ENCODE results near the gene CACNG6. TPM values are rescaled to one million over a fixed set of nuclear protein-coding genes. Genes with fewer than 3 reads are reported as not detected.

Gene CACNG6
- total RNA-seq, 3 donors from 2014 or later (not counting 1 experiment from before 2014, with no cell fraction given): 11.5 TPM; not detected in 2

DNA sequence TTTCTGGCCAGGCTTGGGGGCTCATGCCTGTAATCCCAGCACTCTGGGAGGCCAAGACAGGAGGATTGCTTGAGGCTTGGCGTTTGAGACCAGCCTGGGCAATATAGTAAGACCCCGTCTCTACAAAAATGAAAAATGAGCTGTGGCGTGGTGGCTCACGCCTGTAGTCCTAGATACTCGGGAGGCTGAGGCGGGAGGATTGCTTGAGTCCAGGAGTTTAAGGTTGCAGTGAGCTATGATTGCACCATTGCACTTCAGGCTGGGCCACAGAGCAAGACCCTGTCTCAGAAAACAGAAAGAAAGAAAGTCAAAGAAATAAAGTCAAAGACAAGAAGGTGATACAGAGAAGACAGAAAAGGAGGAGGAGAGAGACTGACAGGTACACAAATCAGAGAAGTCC lies 2.5 kb upstream of the CACNG6 start:
- DNase-seq (no peak), ATAC-seq (no peak)
- Histone ChIP-seq H3K9me3 (ENCODE audit: control insufficient read depth, insufficient read depth, low read length) (no peaks in the 10 kb centered on the region), H3K4me1 (ENCODE audit: control insufficient read depth, insufficient read depth, low read length) (peaks cover 8% of the 10 kb centered on the region), H3K36me3 (ENCODE audit: control insufficient read depth, insufficient read depth, low read length) (no peaks in the 10 kb centered on the region), H3K27ac (ENCODE audit: low read length) (no peak overlapping the region), H3K4me3 (ENCODE audit: low read length) (no peak overlapping the region), H3K27me3 (ENCODE audit: control insufficient read depth, insufficient read depth, low read length) (peaks cover 13% of the 10 kb centered on the region)
- TF ChIP-seq, protein P1, sequence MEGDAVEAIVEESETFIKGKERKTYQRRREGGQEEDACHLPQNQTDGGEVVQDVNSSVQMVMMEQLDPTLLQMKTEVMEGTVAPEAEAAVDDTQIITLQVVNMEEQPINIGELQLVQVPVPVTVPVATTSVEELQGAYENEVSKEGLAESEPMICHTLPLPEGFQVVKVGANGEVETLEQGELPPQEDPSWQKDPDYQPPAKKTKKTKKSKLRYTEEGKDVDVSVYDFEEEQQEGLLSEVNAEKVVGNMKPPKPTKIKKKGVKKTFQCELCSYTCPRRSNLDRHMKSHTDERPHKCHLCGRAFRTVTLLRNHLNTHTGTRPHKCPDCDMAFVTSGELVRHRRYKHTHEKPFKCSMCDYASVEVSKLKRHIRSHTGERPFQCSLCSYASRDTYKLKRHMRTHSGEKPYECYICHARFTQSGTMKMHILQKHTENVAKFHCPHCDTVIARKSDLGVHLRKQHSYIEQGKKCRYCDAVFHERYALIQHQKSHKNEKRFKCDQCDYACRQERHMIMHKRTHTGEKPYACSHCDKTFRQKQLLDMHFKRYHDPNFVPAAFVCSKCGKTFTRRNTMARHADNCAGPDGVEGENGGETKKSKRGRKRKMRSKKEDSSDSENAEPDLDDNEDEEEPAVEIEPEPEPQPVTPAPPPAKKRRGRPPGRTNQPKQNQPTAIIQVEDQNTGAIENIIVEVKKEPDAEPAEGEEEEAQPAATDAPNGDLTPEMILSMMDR (IDR thresholded peaks at IDR 0.05): no peak
- H3K27me3 Mint-ChIP-seq (ENCODE audit: low read depth in 2 of 2): peaks cover 17 to 22% of the 10 kb centered on the region in 2 donors
- intact Hi-C loops (cut with micrococcal nuclease): no loop called here
- H3K4me3 Mint-ChIP-seq: no peak overlapping the region
- 88% methylated on average over 6 of the region's 6 CpGs for WGBS (ENCODE audit: insufficient coverage)
- no peak overlapping the region for H3K27ac Mint-ChIP-seq
- H3K4me1 Mint-ChIP-seq: peaks cover 0 to 6% of the 10 kb centered on the region in 2 donors
- no peaks in the 10 kb centered on the region for H3K9me3 Mint-ChIP-seq
- no peaks in the 10 kb centered on the region for H3K36me3 Mint-ChIP-seq

DNA sequence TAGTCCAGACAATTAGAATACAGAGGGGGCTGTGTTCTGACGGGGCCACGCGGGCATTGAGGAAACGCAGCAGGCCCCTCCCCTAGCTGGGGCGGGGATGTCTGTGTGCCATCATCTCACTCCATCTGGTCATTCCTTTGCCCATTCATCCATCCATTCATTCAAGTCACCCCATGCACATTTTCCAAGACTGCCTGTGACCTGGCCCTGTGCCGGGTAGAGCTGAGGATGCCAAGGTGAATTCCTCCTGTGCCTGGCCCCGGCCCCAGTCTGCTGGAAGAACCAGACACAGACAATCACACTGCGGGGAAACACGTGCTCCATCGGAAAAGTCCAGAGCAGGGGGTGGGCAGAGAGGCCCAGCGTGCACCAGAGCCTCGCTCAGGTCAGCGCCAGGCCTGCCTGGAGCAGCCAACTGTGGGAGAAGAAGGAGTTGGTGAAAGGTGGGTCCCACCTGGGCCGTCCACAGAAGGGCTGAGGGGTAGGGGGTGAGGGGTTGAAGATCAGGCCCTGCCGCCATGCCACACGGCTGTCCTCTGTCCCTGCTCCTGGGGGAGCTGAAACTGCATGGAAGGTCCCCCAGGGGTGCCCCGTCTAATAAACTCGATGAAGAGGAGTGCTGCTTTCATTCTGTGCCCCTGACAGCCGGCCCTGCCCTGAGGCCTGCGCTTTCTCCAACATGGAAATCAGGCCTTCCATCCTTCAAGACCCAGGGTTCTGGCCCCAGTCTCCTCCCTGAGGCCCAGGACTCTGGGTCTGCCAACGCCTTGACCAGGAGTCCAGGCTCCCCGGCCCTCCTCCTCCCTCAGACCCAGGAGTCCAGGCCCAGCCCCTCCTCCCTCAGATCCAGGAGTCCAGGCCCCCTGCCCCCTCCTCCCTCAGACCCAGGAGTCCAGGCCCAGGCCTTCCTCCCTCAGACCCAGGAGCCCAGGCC lies 1.6 kb upstream of the CACNG6 start:
- Histone ChIP-seq H3K36me3 (ENCODE audit: control insufficient read depth, insufficient read depth, low read length) (no peaks in the 10 kb centered on the region), H3K9me3 (ENCODE audit: control insufficient read depth, insufficient read depth, low read length) (no peaks in the 10 kb centered on the region), H3K4me3 (ENCODE audit: low read length) (no peak overlapping the region), H3K27ac (ENCODE audit: low read length) (no peak overlapping the region), H3K4me1 (ENCODE audit: control insufficient read depth, insufficient read depth, low read length) (peaks cover 8% of the 10 kb centered on the region), H3K27me3 (ENCODE audit: control insufficient read depth, insufficient read depth, low read length) (peaks cover 12% of the 10 kb centered on the region)
- Mint-ChIP-seq H3K9me3 (no peaks in the 10 kb centered on the region), H3K27me3 (ENCODE audit: low read depth in 2 of 2) (peaks cover 26 to 29% of the 10 kb centered on the region in 2 donors), H3K36me3 (no peaks in the 10 kb centered on the region), H3K27ac (no peak overlapping the region), H3K4me1 (peaks cover 0 to 6% of the 10 kb centered on the region in 2 donors), H3K4me3 (no peak overlapping the region)
- DNase-seq (no peak), ATAC-seq (no peak)
- intact Hi-C loops (cut with micrococcal nuclease): no loop called here
- TF ChIP-seq, protein P1 (IDR thresholded peaks at IDR 0.05): no peak
- WGBS (ENCODE audit: insufficient coverage): 87% methylated on average over 22 of the region's 22 CpGs

DNA sequence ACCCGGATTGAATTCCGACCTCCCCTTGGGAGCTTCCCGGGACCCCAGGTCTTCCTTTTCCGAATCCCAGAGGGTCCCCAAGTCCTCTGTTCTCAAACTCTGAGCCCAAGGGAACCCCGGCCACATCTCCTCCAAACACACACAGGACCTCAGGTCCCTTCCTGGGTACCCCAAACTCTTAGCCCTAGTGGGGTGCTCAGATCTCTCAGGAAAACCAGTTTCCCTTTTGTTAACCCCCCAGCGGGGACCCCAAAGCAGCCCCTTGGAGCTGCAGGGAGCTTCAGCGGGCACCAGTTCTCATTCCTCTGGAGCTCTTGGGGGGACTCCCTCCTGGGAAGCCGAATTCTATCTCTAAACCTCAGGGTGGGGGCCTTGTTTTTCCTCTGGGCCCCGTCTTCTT lies 774 bp downstream of the CACNG6 start:
- intact Hi-C loops (cut with micrococcal nuclease): no loop called here

More for the DNA sequence above, 774 bp downstream of the CACNG6 start:
- Histone ChIP-seq H3K27me3 (ENCODE audit: control insufficient read depth, insufficient read depth, low read length) (peaks cover 12% of the 10 kb centered on the region), H3K27ac (ENCODE audit: low read length) (no peak overlapping the region), H3K4me3 (ENCODE audit: low read length) (no peak overlapping the region), H3K4me1 (ENCODE audit: control insufficient read depth, insufficient read depth, low read length) (peaks cover 8% of the 10 kb centered on the region), H3K36me3 (ENCODE audit: control insufficient read depth, insufficient read depth, low read length) (no peaks in the 10 kb centered on the region), H3K9me3 (ENCODE audit: control insufficient read depth, insufficient read depth, low read length) (no peaks in the 10 kb centered on the region)
- TF ChIP-seq, protein P1 (IDR thresholded peaks at IDR 0.05): no peak
- ATAC-seq (no peak), DNase-seq (no peak)
- peaks cover 41 to 43% of the 10 kb centered on the region in 2 donors for H3K27me3 Mint-ChIP-seq (ENCODE audit: low read depth in 2 of 2)
- H3K27ac Mint-ChIP-seq: no peak overlapping the region
- no peaks in the 10 kb centered on the region for H3K9me3 Mint-ChIP-seq
- H3K4me3 Mint-ChIP-seq: peak overlapping the region; percentile 57
- peaks cover 0 to 6% of the 10 kb centered on the region in 2 donors for H3K4me1 Mint-ChIP-seq
- H3K36me3 Mint-ChIP-seq: no peaks in the 10 kb centered on the region
- WGBS (ENCODE audit: insufficient coverage): 75% methylated on average over 9 of the region's 9 CpGs

Data from natural killer cell (primary cell).